ENCODE results near the gene KMT2B.

DNA sequence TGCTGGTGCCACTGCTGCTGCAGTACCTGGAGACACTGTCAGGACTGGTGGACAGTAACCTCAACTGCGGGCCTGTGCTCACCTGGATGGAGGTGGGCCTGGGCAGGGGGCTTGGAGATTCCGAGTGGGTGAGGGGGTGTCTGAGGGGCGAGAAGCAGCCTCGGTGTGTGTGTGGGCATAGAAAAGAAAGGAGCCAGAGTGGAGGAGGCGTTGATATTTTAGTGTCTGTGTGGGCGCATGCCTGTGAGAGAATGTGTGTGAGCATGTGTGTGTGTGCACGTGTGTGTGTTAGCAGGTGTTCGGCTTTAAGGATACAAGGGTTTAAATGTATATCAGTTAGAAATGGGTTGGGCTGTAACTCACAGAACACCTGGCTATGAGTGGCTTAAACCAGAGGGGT is 61.2 kb downstream of the KMT2B start:
- TF ChIP-seq POLR2A (IDR thresholded peaks at IDR 0.05; ENCODE audit: low read length): no peak
- no peak for TF ChIP-seq GATA1 (IDR thresholded peaks at IDR 0.05; ENCODE audit: low read depth, low read length)
